ENCODE measurements around the gene BNC2.

- TF ChIP-seq, protein P1, sequence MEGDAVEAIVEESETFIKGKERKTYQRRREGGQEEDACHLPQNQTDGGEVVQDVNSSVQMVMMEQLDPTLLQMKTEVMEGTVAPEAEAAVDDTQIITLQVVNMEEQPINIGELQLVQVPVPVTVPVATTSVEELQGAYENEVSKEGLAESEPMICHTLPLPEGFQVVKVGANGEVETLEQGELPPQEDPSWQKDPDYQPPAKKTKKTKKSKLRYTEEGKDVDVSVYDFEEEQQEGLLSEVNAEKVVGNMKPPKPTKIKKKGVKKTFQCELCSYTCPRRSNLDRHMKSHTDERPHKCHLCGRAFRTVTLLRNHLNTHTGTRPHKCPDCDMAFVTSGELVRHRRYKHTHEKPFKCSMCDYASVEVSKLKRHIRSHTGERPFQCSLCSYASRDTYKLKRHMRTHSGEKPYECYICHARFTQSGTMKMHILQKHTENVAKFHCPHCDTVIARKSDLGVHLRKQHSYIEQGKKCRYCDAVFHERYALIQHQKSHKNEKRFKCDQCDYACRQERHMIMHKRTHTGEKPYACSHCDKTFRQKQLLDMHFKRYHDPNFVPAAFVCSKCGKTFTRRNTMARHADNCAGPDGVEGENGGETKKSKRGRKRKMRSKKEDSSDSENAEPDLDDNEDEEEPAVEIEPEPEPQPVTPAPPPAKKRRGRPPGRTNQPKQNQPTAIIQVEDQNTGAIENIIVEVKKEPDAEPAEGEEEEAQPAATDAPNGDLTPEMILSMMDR (conservative IDR thresholded peaks at IDR 0.05; ENCODE audit: low read length): no peak
- no peak for TF ChIP-seq EZH2phosphoT487 (IDR thresholded peaks at IDR 0.05; ENCODE audit: borderline replicate concordance)
Measured at GRCh38 chr9:16418721-16419120, 451.7 kb downstream of the BNC2 start.

All from Loucy (cell line).